HG03108 (cell line): ENCODE measurements around the gene CFAP410.
"Not testable (repeated sequence)": the region's sequence is repeated elsewhere in the genome, so short reads cannot be mapped to it uniquely, and the experiment has no call there.

Source experiments
- ATAC-seq: cut with Tn5 transposase; IDR thresholded peaks from one replicate; pipeline ENCODE4 v1.9.1; 2021; ENCODE audit warnings: moderate library complexity; ENCODE audit not compliant: unreplicated experiment

CFAP410 gene

DNA sequence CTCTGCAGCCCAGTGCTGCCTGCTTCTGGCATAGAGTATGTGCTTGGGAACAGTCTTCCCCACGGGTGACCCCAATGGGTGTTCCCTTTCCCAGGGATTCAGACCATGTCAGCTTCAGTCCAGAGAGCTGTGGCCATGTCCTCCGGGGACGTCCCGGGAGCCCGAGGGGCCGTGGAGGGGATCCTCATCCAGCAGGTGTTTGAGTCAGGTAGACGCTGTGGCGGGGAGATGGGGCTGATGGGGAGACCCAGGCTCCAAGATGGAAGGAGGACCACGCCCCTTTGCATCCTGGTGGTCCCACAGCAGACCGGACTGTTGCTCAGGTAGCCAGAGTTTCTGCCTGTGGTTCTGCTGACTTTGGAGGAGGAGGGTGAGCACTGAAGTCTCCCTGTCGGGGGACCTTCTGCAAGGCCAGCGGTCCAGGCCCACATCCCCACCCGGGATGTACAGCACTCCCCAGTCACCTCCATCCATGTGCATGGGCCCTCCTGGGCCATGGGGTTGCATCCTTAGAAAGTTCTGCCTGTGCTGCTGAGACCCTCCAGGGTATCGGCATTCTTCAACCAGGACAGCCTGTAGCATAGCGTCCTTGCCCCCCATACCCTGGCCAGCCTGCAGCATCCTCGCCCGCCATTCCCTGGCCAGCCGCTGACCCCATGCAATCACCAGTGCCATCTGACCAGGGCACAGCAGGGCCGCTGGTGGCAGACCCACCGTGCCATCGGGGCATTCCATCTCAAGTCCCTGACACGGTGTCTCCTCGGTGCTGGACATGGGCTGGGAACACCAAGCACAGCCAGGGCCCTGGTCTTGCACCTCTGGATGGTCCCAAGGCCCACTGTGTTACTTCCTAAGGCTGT lies 50.7 kb downstream of the CFAP410 start:
- ATAC-seq, result no peak

DNA sequence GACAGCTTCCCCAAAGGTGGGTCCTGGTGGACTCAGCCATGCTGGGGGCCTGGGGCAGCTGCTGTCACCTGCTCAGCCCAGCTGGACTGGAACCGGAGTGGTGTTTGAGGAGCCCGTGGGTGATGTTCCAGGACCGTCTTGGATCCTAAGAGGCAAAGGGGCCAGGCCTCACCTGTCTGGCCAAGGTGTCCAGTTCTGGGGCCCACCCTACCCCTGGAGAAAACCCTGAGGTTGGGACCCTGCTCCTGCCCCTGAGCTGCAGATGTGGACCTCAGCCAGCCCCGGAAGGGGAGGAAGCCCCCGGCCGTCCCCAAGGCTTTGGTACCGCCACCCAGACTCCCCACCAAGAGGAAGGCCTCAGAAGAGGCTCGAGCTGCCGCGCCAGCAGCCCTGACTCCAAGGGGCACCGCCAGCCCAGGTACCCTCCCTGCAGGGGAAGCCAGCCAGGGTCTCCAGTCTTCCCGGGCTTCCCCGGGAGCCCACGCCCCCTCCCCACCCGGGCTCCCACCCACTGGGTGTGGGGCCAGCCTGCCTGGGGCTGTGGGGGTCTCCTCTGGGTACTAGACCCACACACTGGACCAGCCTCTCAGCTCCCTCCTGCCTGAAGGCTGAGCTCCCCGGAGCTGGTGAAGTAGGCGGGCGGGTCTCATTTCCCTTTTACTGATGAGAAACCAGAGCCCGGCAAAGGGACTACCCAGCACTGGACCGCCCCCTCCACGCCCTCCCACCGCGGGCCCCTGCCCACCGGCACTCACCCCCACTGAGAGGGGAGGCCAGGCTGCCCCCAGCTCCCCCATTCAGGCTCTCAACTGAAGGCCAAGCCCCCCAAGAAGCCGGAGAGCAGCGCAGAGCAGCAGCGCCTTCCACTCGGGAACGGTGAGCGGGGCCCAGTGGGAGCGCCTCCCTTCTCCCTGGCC lies 52.2 kb downstream of the CFAP410 start:
- no peak for ATAC-seq

DNA sequence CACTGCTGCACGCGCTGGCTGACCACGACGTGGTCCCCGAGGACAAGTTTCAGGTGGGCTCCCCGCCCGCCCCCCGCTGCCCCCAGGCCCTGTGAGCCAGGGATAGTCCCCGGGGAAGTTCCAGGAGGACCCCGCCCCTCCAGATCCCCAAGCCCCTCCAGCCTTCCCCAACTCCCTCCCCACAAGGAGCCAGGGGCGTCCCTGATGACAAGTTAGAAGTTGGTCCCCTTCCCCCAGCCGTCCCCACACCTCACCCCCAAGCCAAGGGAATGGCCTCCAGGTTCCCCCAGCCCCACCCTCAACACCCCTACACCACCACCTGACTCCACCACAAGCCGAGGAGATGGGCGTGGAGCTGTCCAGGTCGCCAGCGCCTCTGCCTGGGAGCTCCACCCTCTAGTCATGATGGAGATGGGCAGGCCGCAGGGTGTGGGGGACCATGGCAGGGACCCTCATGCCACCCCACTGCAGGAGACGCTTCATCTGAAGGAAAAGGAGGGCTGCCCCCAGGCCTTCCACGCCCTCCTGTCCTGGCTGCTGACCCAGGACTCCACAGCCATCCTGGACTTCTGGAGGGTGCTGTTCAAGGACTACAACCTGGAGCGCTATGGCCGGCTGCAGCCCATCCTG lies 53.0 kb downstream of the CFAP410 start:
- no peak for ATAC-seq

DNA sequence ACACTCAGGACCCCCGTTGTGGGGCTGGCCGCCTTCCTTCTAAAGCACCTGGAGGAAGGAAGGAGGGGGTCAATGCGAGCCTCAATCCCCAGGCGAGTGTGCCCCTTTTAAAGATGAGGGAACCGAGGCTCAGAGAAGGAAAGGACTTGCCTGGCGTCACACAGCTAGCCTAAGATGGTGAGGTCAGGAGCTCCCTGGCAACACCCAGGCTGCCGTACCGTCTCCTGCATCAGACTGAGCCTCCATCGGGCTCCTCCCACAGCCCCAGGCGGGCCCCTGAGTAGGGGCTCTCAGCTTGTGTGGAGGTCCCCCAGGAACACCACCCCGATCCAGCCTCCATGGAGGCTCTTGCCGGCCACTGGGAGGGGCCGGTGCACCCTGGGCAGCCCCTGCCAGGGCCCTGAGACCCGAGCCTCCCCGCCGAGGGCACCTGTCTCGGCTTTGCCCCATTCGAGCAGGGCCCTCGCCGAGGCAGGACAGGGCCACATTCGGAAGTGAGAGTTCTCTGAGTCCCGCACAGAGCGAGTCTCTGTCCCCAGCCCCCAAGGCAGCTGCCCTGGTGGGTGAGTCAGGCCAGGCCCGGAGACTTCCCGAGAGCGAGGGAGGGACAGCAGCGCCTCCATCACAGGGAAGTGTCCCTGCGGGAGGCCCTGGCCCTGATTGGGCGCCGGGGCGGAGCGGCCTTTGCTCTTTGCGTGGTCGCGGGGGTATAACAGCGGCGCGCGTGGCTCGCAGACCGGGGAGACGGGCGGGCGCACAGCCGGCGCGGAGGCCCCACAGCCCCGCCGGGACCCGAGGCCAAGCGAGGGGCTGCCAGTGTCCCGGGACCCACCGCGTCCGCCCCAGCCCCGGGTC lies 53.8 kb downstream of the CFAP410 start, which contains the start of gene AIRE:
Gene AIRE, plus strand, starts transcription at position 739 of the 855 bp plus-strand sequence. CDS start 131 bp downstream, outside the sequence.
- ATAC-seq, result no peak

DNA sequence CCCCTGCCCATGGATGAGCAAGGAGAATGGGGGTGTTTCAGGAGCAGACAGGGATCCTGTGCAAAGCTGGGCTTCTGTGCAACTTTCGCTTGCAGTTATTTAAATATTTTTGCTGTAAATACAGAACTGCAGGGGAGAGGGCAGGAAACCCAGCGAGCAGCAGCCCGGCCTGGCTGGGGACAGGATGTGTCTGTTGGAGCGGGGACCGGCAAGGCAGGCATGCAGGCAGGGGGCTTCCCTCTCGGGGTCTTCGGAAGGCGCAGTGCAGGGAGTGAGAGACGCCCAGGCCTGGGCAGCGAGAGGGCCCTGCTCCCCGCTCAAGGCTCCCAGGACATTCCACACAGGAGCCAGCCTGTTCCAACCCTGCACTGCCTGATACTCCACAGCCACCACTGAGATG lies 55.2 kb downstream of the CFAP410 start:
- ATAC-seq, result no peak

DNA sequence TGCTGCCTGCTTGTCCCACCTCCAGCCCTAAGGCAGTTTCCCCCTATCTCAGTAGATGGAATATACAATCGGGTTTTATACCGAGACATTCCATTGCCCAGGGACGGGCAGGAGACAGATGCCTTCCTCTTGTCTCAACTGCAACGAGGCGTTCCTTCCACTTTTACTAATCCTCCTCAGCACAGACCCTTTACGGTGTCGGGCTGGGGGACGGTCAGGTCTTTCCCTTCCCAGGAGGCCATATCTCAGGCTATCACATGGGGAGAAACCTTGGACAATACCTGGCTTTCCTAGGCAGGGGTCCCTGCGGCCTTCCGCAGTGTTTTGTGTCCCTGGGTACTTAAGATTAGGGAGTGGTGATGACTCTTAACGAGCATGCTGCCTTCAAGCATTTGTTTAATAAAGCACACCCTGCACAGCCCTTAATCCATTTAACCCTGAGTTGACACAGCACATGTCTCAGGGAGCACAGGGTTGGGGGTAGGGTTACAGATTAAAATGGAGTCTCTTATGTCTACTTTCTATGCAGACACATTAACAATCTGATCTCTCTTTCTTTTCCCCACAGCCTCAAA lies 55.9 kb downstream of the CFAP410 start:
- ATAC-seq, result not testable (repeated sequence)

DNA sequence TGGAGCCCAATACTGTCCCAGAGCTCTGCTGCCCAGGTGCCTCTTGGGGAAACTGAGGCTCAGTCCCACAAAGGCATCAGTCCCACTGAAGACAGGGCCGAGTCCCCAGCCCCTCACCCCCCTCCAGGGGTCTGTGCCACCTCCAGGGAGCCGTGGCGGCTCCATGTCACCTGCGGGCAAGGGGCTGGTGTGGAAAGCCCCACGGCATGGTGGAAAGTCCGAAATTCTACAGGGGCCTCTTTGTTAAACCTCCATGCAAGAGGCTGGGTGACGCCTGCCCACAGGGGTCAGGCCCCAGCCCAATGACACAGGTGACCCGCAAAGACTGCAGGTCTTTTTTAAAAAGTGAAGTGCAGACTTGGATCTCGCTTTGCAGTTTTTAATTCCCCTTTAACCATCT lies 56.8 kb downstream of the CFAP410 start:
- ATAC-seq, result no peak

DNA sequence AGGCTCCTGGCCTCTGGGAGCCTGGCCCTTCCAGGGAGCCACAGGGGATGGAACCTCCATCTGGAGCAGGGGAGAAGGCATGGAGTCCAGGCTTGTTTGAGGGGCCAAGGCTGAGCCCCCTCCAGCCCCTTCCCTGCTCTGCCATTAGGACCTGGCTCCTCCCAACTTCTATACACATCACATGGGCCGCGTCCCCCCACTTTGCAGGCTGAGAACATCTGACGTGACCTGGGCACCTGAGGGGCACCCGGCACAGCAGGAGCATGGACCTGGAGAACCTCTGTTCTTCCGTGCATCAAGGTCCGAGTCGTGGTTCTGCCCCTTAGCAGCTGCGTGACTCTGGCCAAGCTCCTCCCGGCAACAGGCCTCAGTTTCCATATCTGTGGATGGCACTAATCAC lies 57.4 kb downstream of the CFAP410 start:
- no peak for ATAC-seq

DNA sequence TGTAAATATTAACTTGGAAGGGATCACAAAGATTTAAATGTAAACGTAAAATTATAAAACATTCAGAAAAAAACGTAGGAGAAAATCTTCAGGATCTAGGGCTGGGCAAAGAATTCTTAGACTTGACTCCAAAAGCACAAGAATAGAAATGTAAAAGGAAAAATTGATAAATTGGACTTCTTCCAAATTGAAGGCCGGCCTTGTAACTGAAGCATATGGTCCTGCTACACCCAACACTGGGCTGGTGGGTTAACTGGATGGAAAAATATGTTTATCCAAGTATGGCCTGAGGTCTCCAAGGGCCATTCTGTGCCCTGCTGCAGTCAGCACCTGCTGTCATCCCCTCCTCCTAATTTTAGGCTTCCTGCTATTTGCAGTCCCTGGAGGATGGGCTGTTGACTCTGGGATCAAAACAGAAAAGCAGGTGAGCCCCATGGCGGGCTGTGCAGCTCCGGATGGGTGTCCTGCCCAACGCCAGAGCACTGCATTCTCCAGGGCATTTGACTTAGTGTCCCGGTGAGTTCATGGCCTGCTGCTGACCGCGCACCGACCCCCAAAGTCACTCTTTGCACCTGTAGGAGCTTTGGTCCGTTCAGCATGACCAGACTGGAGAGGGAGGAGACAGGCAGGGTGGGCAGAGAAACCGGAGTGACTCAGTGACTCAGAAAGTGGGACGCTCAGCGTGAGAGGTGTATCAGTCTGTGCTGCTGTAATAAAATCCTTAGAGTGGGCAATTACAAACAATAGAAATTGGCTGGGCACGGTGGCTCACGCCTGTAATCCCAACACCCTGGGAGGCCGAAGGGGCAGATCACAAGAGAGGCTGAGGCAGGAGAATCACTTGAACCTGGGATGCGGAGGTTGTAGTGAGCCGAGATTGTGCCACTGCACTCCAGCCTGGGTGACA lies 59.6 kb downstream of the CFAP410 start:
- no peak for ATAC-seq
